CD4-positive, alpha-beta memory T cell (primary cell): ENCODE data around the gene ACADSB. TPM values are rescaled to one million over a fixed set of nuclear protein-coding genes. Genes with fewer than 3 reads are reported as not detected.

Source experiments
- CTCF ChIA-PET: fragments of 350-600 bp; sonication (Branson Sonifier 250); formaldehyde crosslinking; loops from one replicate; lab custom pipeline; 2021; ENCODE audit warnings: inconsistent platforms; ENCODE audit not compliant: partially characterized antibody; lab: Charles Lee
- POLR2A ChIA-PET: fragments of 350-600 bp; sonication (Branson Sonifier 250); formaldehyde crosslinking; loops from one replicate; lab custom pipeline; 2021; ENCODE audit not compliant: partially characterized antibody; lab: Charles Lee
- DNase-seq, 5 donors: peaks; one replicate each; pipeline versions ENCODE4 v3.0.0 to v3.0.0-alpha.2; 2020 to 2022; ENCODE audit warnings: mixed read lengths in 1 of 5
- H3K27ac ChIP-seq: one replicate; pipeline ENCODE4 v1.7.0; 2013; ENCODE audit warnings: low read depth, low read length
- H3K27me3 ChIP-seq: 2 replicates; pipeline ENCODE4 v1.7.0; 2013; ENCODE audit warnings: mild to moderate bottlenecking, low read length, moderate library complexity; ENCODE audit not compliant: insufficient read depth
- H3K36me3 ChIP-seq: 2 replicates; pipeline ENCODE4 v1.7.0; 2013; ENCODE audit warnings: mild to moderate bottlenecking, low read length, moderate library complexity; ENCODE audit not compliant: insufficient read depth
- H3K4me1 ChIP-seq: 2 replicates; pipeline ENCODE4 v1.7.0; 2013; ENCODE audit warnings: mild to moderate bottlenecking, low read length, moderate library complexity; ENCODE audit not compliant: insufficient read depth
- H3K4me3 ChIP-seq, 2 donors: one replicate each; pipeline ENCODE4 v1.7.0; 2013; ENCODE audit warnings: low read length in 2 of 2, mild to moderate bottlenecking in 1 of 2
- H3K9me3 ChIP-seq, 2 donors: one replicate each; pipeline ENCODE4 v1.7.0; 2013; ENCODE audit warnings: low read length in 2 of 2, control low read depth in 1 of 2; ENCODE audit not compliant: control insufficient read depth in 1 of 2
- H3K27ac Mint-ChIP-seq, 7 donors: one replicate each; pipeline ENCODE4 v1.8.0; 2020 to 2021; ENCODE audit warnings: mixed read lengths in 7 of 7, mild to moderate bottlenecking in 6 of 7, inconsistent platforms in 3 of 7, moderate library complexity in 3 of 7
- H3K27me3 Mint-ChIP-seq, 2 donors: one replicate each; pipeline ENCODE4 v1.8.0; 2020 to 2021; ENCODE audit warnings: mixed read lengths in 2 of 2
- H3K36me3 Mint-ChIP-seq, 2 donors: one replicate each; pipeline ENCODE4 v1.8.0; 2020 to 2021; ENCODE audit warnings: mixed read lengths in 2 of 2, inconsistent platforms in 1 of 2, mild to moderate bottlenecking in 1 of 2
- H3K4me1 Mint-ChIP-seq, 4 donors: one replicate each; pipeline ENCODE4 v1.8.0; 2020 to 2021; ENCODE audit warnings: mixed read lengths in 4 of 4, mild to moderate bottlenecking in 1 of 4
- H3K4me3 Mint-ChIP-seq, 8 donors: one replicate each; pipeline ENCODE4 v1.8.0; 2020 to 2021; ENCODE audit warnings: mixed read lengths in 8 of 8, mild to moderate bottlenecking in 7 of 8, moderate library complexity in 6 of 8, inconsistent platforms in 3 of 8
- H3K9me3 Mint-ChIP-seq, 8 donors: one replicate each; pipeline ENCODE4 v1.8.0; 2020 to 2021; ENCODE audit warnings: mixed read lengths in 8 of 8, mild to moderate bottlenecking in 5 of 8, inconsistent platforms in 3 of 8, moderate library complexity in 1 of 8
- intact Hi-C: fragments of 100-400 bp; cut with micrococcal nuclease; formaldehyde crosslinking; loops from one replicate; pipeline ENCODE4 v1.15.1; 2023
- polyA plus RNA-seq, 2 donors: library from polyadenylated mRNA; unstranded; fragments of 300-500 nt; fragmentation: Illumina TruSeq; gene quantifications; one replicate each; pipeline ENCODE4 v1.2.3, GENCODE V29; 2021
- total RNA-seq, 2 experiments: library from RNA; stranded (reverse); gene quantifications; one replicate each; pipeline ENCODE4 v1.2.3, GENCODE V29; 2021

Gene ACADSB
- total and polyA plus RNA-seq, 4 experiments from 2014 or later, result 26.9 to 45.3 (median 36.0) TPM

GRCh38 chr10:123009105-123009820, 457 bp downstream of the ACADSB start:
- peaks cover 13 to 20% of the 10 kb centered on the region in 2 donors for H3K36me3 Mint-ChIP-seq
- H3K9me3 ChIP-seq, result no peaks in the 10 kb centered on the region
- peak overlapping the region; percentile 68 to 77 for H3K4me3 ChIP-seq
- H3K27me3 Mint-ChIP-seq, result no peaks in the 10 kb centered on the region
- peak overlapping the region; percentile 92 to 100 (median 99) for H3K27ac Mint-ChIP-seq
- peak overlapping the region; percentile 91 for H3K27ac ChIP-seq
- H3K36me3 ChIP-seq, result no peaks in the 10 kb centered on the region
- peak in 4 of 5 donors; percentile 2 to 23 (median 17) for DNase-seq
- H3K27me3 ChIP-seq, result no peaks in the 10 kb centered on the region
- no peaks in the 10 kb centered on the region for H3K9me3 Mint-ChIP-seq
- peak overlapping the region; percentile 96 to 100 (median 99) for H3K4me3 Mint-ChIP-seq
- ChIA-PET CTCF (interaction anchor here (3.9 kb wide), 1 partner anchor 29 kb away, joined by 26 read pairs; the partner anchor contains the start of gene PSTK), POLR2A (interaction anchor here (1.0 to 4.6 kb wide), 9 partner anchors 10 to 1907 kb away, joined by 3 to 74 read pairs (median 8); partner anchors contain the start of genes BUB3, C10orf88, FAM24B and PSTK)
- intact Hi-C loops, result loop anchor here (2.0 kb wide), 1 partner anchor 1080 kb away; the partner anchor contains the start of gene ATE1
- peaks cover 38 to 66% (median 51%) of the 10 kb centered on the region in 4 donors for H3K4me1 Mint-ChIP-seq
- peaks cover 51% of the 10 kb centered on the region for H3K4me1 ChIP-seq

- peaks cover 26% of the 10 kb centered on the region for H3K4me1 ChIP-seq
- no peak for DNase-seq
- Mint-ChIP-seq H3K4me3 (no peak overlapping the region), H3K27me3 (no peaks in the 10 kb centered on the region), H3K9me3 (peaks cover 0 to 2% (median 0%) of the 10 kb centered on the region in 8 donors), H3K27ac (no peak overlapping the region), H3K4me1 (peaks cover 26 to 41% (median 35%) of the 10 kb centered on the region in 4 donors), H3K36me3 (peaks cover 15 to 26% of the 10 kb centered on the region in 2 donors)
- POLR2A ChIA-PET, result no interaction called here
- no peaks in the 10 kb centered on the region for H3K27me3 ChIP-seq
- intact Hi-C loops, result no loop called here
- H3K4me3 ChIP-seq, result no peak overlapping the region
- H3K9me3 ChIP-seq, result no peaks in the 10 kb centered on the region
- CTCF ChIA-PET, result interaction anchor here (1.0 to 1.3 kb wide), 2 partner anchors 31 to 32 kb away, joined by 3 read pairs; partner anchors contain the start of gene PSTK
- H3K27ac ChIP-seq, result no peak overlapping the region
- H3K36me3 ChIP-seq, result no peaks in the 10 kb centered on the region
These were observed 3.2 kb downstream of the ACADSB start for GRCh38 chr10:123011987-123012386.

GRCh38 chr10:123013456-123014419, 4.9 kb downstream of the ACADSB start:
- H3K27me3 Mint-ChIP-seq, result no peaks in the 10 kb centered on the region
- Histone ChIP-seq H3K36me3 (no peaks in the 10 kb centered on the region), H3K9me3 (no peaks in the 10 kb centered on the region), H3K27ac (no peak overlapping the region), H3K4me1 (peaks cover 20% of the 10 kb centered on the region), H3K4me3 (no peak overlapping the region), H3K27me3 (no peaks in the 10 kb centered on the region)
- intact Hi-C loops, result no loop called here
- peaks cover 0 to 2% (median 0%) of the 10 kb centered on the region in 8 donors for H3K9me3 Mint-ChIP-seq
- no peak overlapping the region for H3K4me3 Mint-ChIP-seq
- CTCF ChIA-PET, result interaction anchor here (0.7 to 1.3 kb wide), 2 partner anchors 10 to 20 kb away, joined by 3 read pairs; no protein-coding TSS in a partner anchor
- H3K36me3 Mint-ChIP-seq, result peaks cover 6 to 31% of the 10 kb centered on the region in 2 donors
- no peak overlapping the region for H3K27ac Mint-ChIP-seq
- peaks cover 19 to 28% (median 24%) of the 10 kb centered on the region in 4 donors for H3K4me1 Mint-ChIP-seq
- POLR2A ChIA-PET, result no interaction called here
- DNase-seq, result no peak

GRCh38 chr10:123014772-123015171, 6.0 kb downstream of the ACADSB start:
- H3K27ac Mint-ChIP-seq, result no peak overlapping the region
- CTCF ChIA-PET, result interaction anchor here (0.7 kb wide), 1 partner anchor 9 kb away, joined by 3 read pairs; no protein-coding TSS in a partner anchor
- no peak for DNase-seq
- peaks cover 0 to 2% (median 0%) of the 10 kb centered on the region in 8 donors for H3K9me3 Mint-ChIP-seq
- Histone ChIP-seq H3K27ac (no peak overlapping the region), H3K4me1 (peaks cover 15% of the 10 kb centered on the region), H3K9me3 (no peaks in the 10 kb centered on the region), H3K36me3 (no peaks in the 10 kb centered on the region), H3K27me3 (no peaks in the 10 kb centered on the region), H3K4me3 (no peak overlapping the region)
- peaks cover 0 to 31% of the 10 kb centered on the region in 2 donors for H3K36me3 Mint-ChIP-seq
- H3K4me3 Mint-ChIP-seq, result no peak overlapping the region
- intact Hi-C loops, result no loop called here
- H3K27me3 Mint-ChIP-seq, result no peaks in the 10 kb centered on the region
- POLR2A ChIA-PET, result no interaction called here
- peaks cover 13 to 21% (median 19%) of the 10 kb centered on the region in 4 donors for H3K4me1 Mint-ChIP-seq

- intact Hi-C loops, result no loop called here
- H3K9me3 Mint-ChIP-seq, result peaks cover 0 to 2% (median 0%) of the 10 kb centered on the region in 8 donors
- no peaks in the 10 kb centered on the region for H3K27me3 Mint-ChIP-seq
- H3K27ac Mint-ChIP-seq, result no peak overlapping the region
- H3K27ac ChIP-seq, result no peak overlapping the region
- POLR2A ChIA-PET, result no interaction called here
- peaks cover 0 to 31% of the 10 kb centered on the region in 2 donors for H3K36me3 Mint-ChIP-seq
- CTCF ChIA-PET, result interaction anchor here (1.0 to 1.5 kb wide), 2 partner anchors 9 to 26 kb away, joined by 3 read pairs; no protein-coding TSS in a partner anchor
- H3K9me3 ChIP-seq, result no peaks in the 10 kb centered on the region
- no peak for DNase-seq
- H3K27me3 ChIP-seq, result no peaks in the 10 kb centered on the region
- peaks cover 0 to 9% (median 7%) of the 10 kb centered on the region in 4 donors for H3K4me1 Mint-ChIP-seq
- no peaks in the 10 kb centered on the region for H3K36me3 ChIP-seq
- H3K4me3 ChIP-seq, result no peak overlapping the region
- H3K4me1 ChIP-seq, result peaks cover under 1% of the 10 kb centered on the region
- no peak overlapping the region for H3K4me3 Mint-ChIP-seq
These were observed 7.4 kb downstream of the ACADSB start for GRCh38 chr10:123016228-123016627.

- Mint-ChIP-seq H3K4me1 (peaks cover 0 to 8% (median 3%) of the 10 kb centered on the region in 4 donors), H3K27me3 (no peaks in the 10 kb centered on the region), H3K9me3 (peaks cover 0 to 2% (median 0%) of the 10 kb centered on the region in 8 donors), H3K4me3 (no peak overlapping the region), H3K36me3 (peaks cover 0 to 24% of the 10 kb centered on the region in 2 donors), H3K27ac (no peak overlapping the region)
- CTCF ChIA-PET, result no interaction called here
- intact Hi-C loops, result no loop called here
- H3K9me3 ChIP-seq, result no peaks in the 10 kb centered on the region
- H3K36me3 ChIP-seq, result no peaks in the 10 kb centered on the region
- no peak overlapping the region for H3K27ac ChIP-seq
- POLR2A ChIA-PET, result no interaction called here
- no peak for DNase-seq
- no peaks in the 10 kb centered on the region for H3K27me3 ChIP-seq
- H3K4me1 ChIP-seq, result no peaks in the 10 kb centered on the region
- H3K4me3 ChIP-seq, result no peak overlapping the region
These were observed 8.8 kb downstream of the ACADSB start for GRCh38 chr10:123017421-123018165.
